Measurements from ENCODE around the gene MAP3K12. TPM values are rescaled to one million over a fixed set of nuclear protein-coding genes. Genes with fewer than 3 reads are reported as not detected.

Gene MAP3K12
- polyA plus RNA-seq, 1 donor (not counting 4 experiments of a cell fraction or from before 2014, with no cell fraction given) = 13.4 TPM

GRCh38 chr12:53492830-53493609, 6.2 kb downstream of the MAP3K12 start:
- H3K9ac ChIP-seq (ENCODE audit: control insufficient read depth, extremely low read depth, insufficient read depth, low read length) = peak overlapping the region; percentile 58
- H3K9me3 ChIP-seq (ENCODE audit: control insufficient read depth, low read depth, low read length) = no peaks in the 10 kb centered on the region
- dilution Hi-C loops (cut with MboI; ENCODE audit: extremely low pct_ligation_motif_present, low sequenced_read_pairs) = no loop called here
- FAIRE-seq = no peak
- H3K27ac ChIP-seq (ENCODE audit: control insufficient read depth, insufficient read depth, low read length) = peak overlapping the region; percentile 41
- peak; percentile 58 for DNase-seq (ENCODE audit: low read depth, low spot score)
- peak overlapping the region; percentile 30 to 48 (median 46) for H3K4me3 ChIP-seq (ENCODE audit: control insufficient read depth in 2 of 3, extremely low read depth in 1 of 3, insufficient read depth in 2 of 3, low read depth in 1 of 3, low read length in 3 of 3)
- no peaks in the 10 kb centered on the region for H3K36me3 ChIP-seq (ENCODE audit: control insufficient read depth in 2 of 2, extremely low read depth in 1 of 2, insufficient read depth in 2 of 2, low read length in 2 of 2)
- peak overlapping the region; percentile 85 for H2AFZ ChIP-seq (ENCODE audit: control insufficient read depth, low read length)
- no peaks in the 10 kb centered on the region for H4K20me1 ChIP-seq (ENCODE audit: control insufficient read depth, extremely low read depth, insufficient read depth, low read length)
- TF ChIP-seq CTCF (optimal IDR thresholded peaks at IDR 0.05 in 1 of 3, IDR thresholded peaks at IDR 0.05 in 1 of 3, conservative IDR thresholded peaks at IDR 0.05 in 1 of 3; ENCODE audit: extremely low read depth in 1 of 3, insufficient read depth in 2 of 3, low read length in 3 of 3) = no peak
- TF ChIP-seq EZH2 (IDR thresholded peaks at IDR 0.05; ENCODE audit: low read length) = no peak
- peak overlapping the region; percentile 95 for H3K4me2 ChIP-seq (ENCODE audit: control insufficient read depth, extremely low read depth, insufficient read depth, low read depth, low read length)
- no peaks in the 10 kb centered on the region for H3K27me3 ChIP-seq (ENCODE audit: control insufficient read depth, extremely low read depth, insufficient read depth, low read length)
- H3K79me2 ChIP-seq (ENCODE audit: control insufficient read depth, insufficient read depth, low read length) = no peaks in the 10 kb centered on the region
- no peaks in the 10 kb centered on the region for H3K9me1 ChIP-seq (ENCODE audit: control insufficient read depth, extremely low read depth, insufficient read depth, low read length)
- H3K4me1 ChIP-seq (ENCODE audit: control insufficient read depth, extremely low read depth, insufficient read depth, low read length) = peaks cover 14% of the 10 kb centered on the region

GRCh38 chr12:53492188-53492587, 7.1 kb downstream of the MAP3K12 start:
- DNase-seq (ENCODE audit: low read depth, low spot score) (no peak), FAIRE-seq (no peak)
- peak overlapping the region; percentile 80 for H3K4me2 ChIP-seq (ENCODE audit: control insufficient read depth, extremely low read depth, insufficient read depth, low read depth, low read length)
- peak overlapping the region; percentile 58 for H3K9ac ChIP-seq (ENCODE audit: control insufficient read depth, extremely low read depth, insufficient read depth, low read length)
- H3K4me3 ChIP-seq (ENCODE audit: control insufficient read depth in 2 of 3, extremely low read depth in 1 of 3, insufficient read depth in 2 of 3, low read depth in 1 of 3, low read length in 3 of 3) = peak overlapping the region in 2 of 3 experiments; percentile 30 to 48
- dilution Hi-C loops (cut with MboI; ENCODE audit: extremely low pct_ligation_motif_present, low sequenced_read_pairs) = no loop called here
- no peak overlapping the region for H2AFZ ChIP-seq (ENCODE audit: control insufficient read depth, low read length)
- peaks cover 14% of the 10 kb centered on the region for H3K4me1 ChIP-seq (ENCODE audit: control insufficient read depth, extremely low read depth, insufficient read depth, low read length)
- no peak overlapping the region for H3K27ac ChIP-seq (ENCODE audit: control insufficient read depth, insufficient read depth, low read length)
- no peaks in the 10 kb centered on the region for H3K79me2 ChIP-seq (ENCODE audit: control insufficient read depth, insufficient read depth, low read length)
- no peaks in the 10 kb centered on the region for H3K9me3 ChIP-seq (ENCODE audit: control insufficient read depth, low read depth, low read length)
- H3K27me3 ChIP-seq (ENCODE audit: control insufficient read depth, extremely low read depth, insufficient read depth, low read length) = no peaks in the 10 kb centered on the region
- no peaks in the 10 kb centered on the region for H3K9me1 ChIP-seq (ENCODE audit: control insufficient read depth, extremely low read depth, insufficient read depth, low read length)
- TF ChIP-seq EZH2 (IDR thresholded peaks at IDR 0.05; ENCODE audit: low read length) (no peak), CTCF (optimal IDR thresholded peaks at IDR 0.05 in 1 of 3, IDR thresholded peaks at IDR 0.05 in 1 of 3, conservative IDR thresholded peaks at IDR 0.05 in 1 of 3; ENCODE audit: extremely low read depth in 1 of 3, insufficient read depth in 2 of 3, low read length in 3 of 3) (no peak)
- H3K36me3 ChIP-seq (ENCODE audit: control insufficient read depth in 2 of 2, extremely low read depth in 1 of 2, insufficient read depth in 2 of 2, low read length in 2 of 2) = no peaks in the 10 kb centered on the region
- H4K20me1 ChIP-seq (ENCODE audit: control insufficient read depth, extremely low read depth, insufficient read depth, low read length) = no peaks in the 10 kb centered on the region
